GM18502 (cell line): Measurements from ENCODE around the gene KLHL18.

Source experiments
- ATAC-seq: cut with Tn5 transposase; IDR thresholded peaks from one replicate; pipeline ENCODE4 v1.9.1; 2021; ENCODE audit warnings: mild to moderate bottlenecking; ENCODE audit not compliant: unreplicated experiment, poor library complexity

The KLHL18 gene

GRCh38 chr3:47381317-47382157 lies 98.8 kb downstream of the KLHL18 start:
- ATAC-seq, result peak; percentile 59

- ATAC-seq, result no peak
Measured at GRCh38 chr3:47384425-47384824, 101.7 kb downstream of the KLHL18 start.

GRCh38 chr3:47385007-47385406 lies 102.3 kb downstream of the KLHL18 start:
- no peak for ATAC-seq

- no peak for ATAC-seq
Measured at GRCh38 chr3:47385796-47386195, 103.1 kb downstream of the KLHL18 start.

GRCh38 chr3:47392933-47393332 lies 110.2 kb downstream of the KLHL18 start:
- ATAC-seq, result no peak

- no peak for ATAC-seq
Measured at GRCh38 chr3:47394140-47394870, 111.6 kb downstream of the KLHL18 start.

- no peak for ATAC-seq
Measured at GRCh38 chr3:47394881-47395280, 112.1 kb downstream of the KLHL18 start.
